Activated B cell treated with CpG ODN at 0.5 μM for 24 hours (primary cell): ENCODE measurements around the gene RBM6. TPM values are rescaled to one million over a fixed set of nuclear protein-coding genes. Genes with fewer than 3 reads are reported as not detected.

ENCODE experiments used
- ATAC-seq: fragments of 200-7000 bp; cut with Tn5 transposase; one replicate; pipeline ENCODE4 v1.10.0; 2021; ENCODE audit warnings: low read depth, mild to moderate bottlenecking, moderate library complexity
- CTCF ChIA-PET: fragments of 350-600 bp; sonication (Branson Sonifier 250); formaldehyde crosslinking; loops from one replicate; lab custom pipeline; 2021; ENCODE audit warnings: antibody characterized with exemption; lab: Charles Lee
- POLR2A ChIA-PET: fragments of 350-600 bp; sonication (Branson Sonifier 250); formaldehyde crosslinking; loops from one replicate; lab custom pipeline; 2021; ENCODE audit warnings: antibody characterized with exemption; lab: Charles Lee
- DNase-seq: peaks from one replicate; pipeline ENCODE4 v3.0.0; 2022
- H3K27ac Mint-ChIP-seq: one replicate; pipeline ENCODE4 v1.8.0; 2020; ENCODE audit warnings: mixed read lengths
- H3K27me3 Mint-ChIP-seq: one replicate; pipeline ENCODE4 v1.8.0; 2021; ENCODE audit warnings: mixed read lengths
- H3K36me3 Mint-ChIP-seq: one replicate; pipeline ENCODE4 v1.8.0; 2021; ENCODE audit warnings: low read depth, mixed read lengths
- H3K4me1 Mint-ChIP-seq: one replicate; pipeline ENCODE4 v1.8.0; 2021; ENCODE audit warnings: mixed read lengths
- H3K4me3 Mint-ChIP-seq: one replicate; pipeline ENCODE4 v1.8.0; 2020; ENCODE audit warnings: mild to moderate bottlenecking, mixed read lengths
- H3K9me3 Mint-ChIP-seq: one replicate; pipeline ENCODE4 v1.8.0; 2020; ENCODE audit warnings: mixed read lengths
- CTCF ChIP-seq: fragments of 200-600 bp; IDR thresholded peaks from one replicate; pipeline ENCODE4 v1.8.0; 2022; ENCODE audit warnings: antibody characterized with exemption, mild to moderate bottlenecking
- intact Hi-C: fragments of 100-400 bp; cut with micrococcal nuclease; formaldehyde crosslinking; loops from one replicate; pipeline ENCODE4 v1.15.1; 2024
- total RNA-seq: library from RNA; stranded (reverse); gene quantifications from 2 replicates; pipeline ENCODE4 v1.2.3, GENCODE V29; 2022

The RBM6 gene
- total RNA-seq, 1 donor from 2014 or later = 172 TPM

DNA sequence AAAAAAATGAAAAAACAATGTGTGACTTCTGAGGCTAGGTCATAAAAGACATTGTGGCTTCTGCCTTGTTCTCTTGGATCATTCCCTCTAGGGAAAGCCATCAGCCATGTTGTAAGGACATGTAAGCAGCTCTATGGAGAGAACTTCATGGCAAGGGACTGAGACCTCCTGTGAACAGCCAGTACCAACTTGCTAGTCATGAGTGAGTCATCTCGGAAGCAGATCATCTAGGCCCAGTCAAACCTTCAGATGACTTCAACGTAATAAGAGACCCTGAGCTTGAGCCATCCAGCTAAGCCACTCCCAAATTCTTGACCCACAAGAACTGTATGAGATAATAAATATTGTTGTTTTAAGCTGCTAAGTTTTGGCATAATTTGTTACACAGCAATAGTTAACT lies 15.3 kb upstream of the RBM6 start:
- H3K27ac Mint-ChIP-seq = no peak overlapping the region
- no peaks in the 10 kb centered on the region for H3K27me3 Mint-ChIP-seq
- H3K9me3 Mint-ChIP-seq = no peaks in the 10 kb centered on the region
- H3K4me3 Mint-ChIP-seq = no peak overlapping the region
- intact Hi-C loops = loop anchor here (5.0 kb wide), 1 partner anchor 497 kb away; the partner anchor contains the start of gene NICN1
- CTCF ChIA-PET = no interaction called here
- DNase-seq (no peak), ATAC-seq (no peak)
- no peak for TF ChIP-seq CTCF
- H3K36me3 Mint-ChIP-seq = peaks cover 4% of the 10 kb centered on the region
- peaks cover 11% of the 10 kb centered on the region for H3K4me1 Mint-ChIP-seq
- POLR2A ChIA-PET = no interaction called here

- H3K9me3 Mint-ChIP-seq = no peaks in the 10 kb centered on the region
- no peaks in the 10 kb centered on the region for H3K27me3 Mint-ChIP-seq
- H3K27ac Mint-ChIP-seq = no peak overlapping the region
- CTCF ChIA-PET = no interaction called here
- H3K4me3 Mint-ChIP-seq = no peak overlapping the region
- no peaks in the 10 kb centered on the region for H3K36me3 Mint-ChIP-seq
- intact Hi-C loops = loop anchor here (5.0 kb wide), 1 partner anchor 498 kb away; the partner anchor contains the start of gene NICN1
- ATAC-seq (no peak), DNase-seq (no peak)
- POLR2A ChIA-PET = no interaction called here
- no peak for TF ChIP-seq CTCF
- H3K4me1 Mint-ChIP-seq = peaks cover 16% of the 10 kb centered on the region
Observed at GRCh38 chr3:49925485-49925884, 14.5 kb upstream of the RBM6 start.

- DNase-seq = no peak
- H3K27ac Mint-ChIP-seq = no peak overlapping the region
- no peaks in the 10 kb centered on the region for H3K9me3 Mint-ChIP-seq
- no peaks in the 10 kb centered on the region for H3K36me3 Mint-ChIP-seq
- H3K27me3 Mint-ChIP-seq = no peaks in the 10 kb centered on the region
- H3K4me3 Mint-ChIP-seq = no peak overlapping the region
- no peak for ATAC-seq
- H3K4me1 Mint-ChIP-seq = peaks cover 16% of the 10 kb centered on the region
- intact Hi-C loops = loop anchor here (5.0 kb wide), 1 partner anchor 499 kb away; the partner anchor contains the start of gene NICN1
- ChIA-PET CTCF (no interaction called here), POLR2A (no interaction called here)
- no peak for TF ChIP-seq CTCF
Observed at GRCh38 chr3:49926117-49926728, 13.7 kb upstream of the RBM6 start.

DNA sequence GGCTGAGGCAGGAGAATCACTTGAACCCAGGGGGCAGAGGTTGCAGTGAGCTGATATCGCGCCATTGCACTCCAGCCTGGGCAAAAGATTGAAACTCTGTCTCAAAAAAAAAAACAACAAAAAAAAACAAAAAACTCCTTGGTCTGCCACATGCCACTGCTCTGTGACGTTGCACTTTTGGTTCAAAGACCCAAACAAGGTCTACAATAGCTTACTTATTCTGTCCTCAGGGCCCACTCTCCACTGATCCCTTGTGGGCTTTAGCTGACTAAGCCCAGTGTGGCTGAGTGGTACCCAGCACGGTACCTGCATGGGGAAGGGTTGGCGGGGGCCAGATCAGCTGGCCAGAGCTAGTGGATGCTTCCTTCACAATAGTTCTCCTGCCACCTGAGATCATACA lies 12.2 kb upstream of the RBM6 start:
- Mint-ChIP-seq H3K27ac (no peak overlapping the region), H3K9me3 (no peaks in the 10 kb centered on the region), H3K4me1 (peaks cover 16% of the 10 kb centered on the region), H3K4me3 (no peak overlapping the region), H3K36me3 (no peaks in the 10 kb centered on the region), H3K27me3 (no peaks in the 10 kb centered on the region)
- ATAC-seq (no peak), DNase-seq (no peak)
- POLR2A ChIA-PET = interaction anchor here (0.6 to 4.2 kb wide), 5 partner anchors 12 to 235 kb away, joined by 3 to 72 read pairs (median 5); partner anchors contain the start of gene RBM6
- intact Hi-C loops = loop anchor here (2.0 to 5.0 kb wide), 4 partner anchors 19 to 1371 kb away; partner anchors contain the start of genes NICN1, PFKFB4 and TRAIP
- CTCF ChIA-PET = interaction anchor here (1.5 to 1.7 kb wide), 2 partner anchors 11 to 388 kb away, joined by 4 read pairs; no protein-coding TSS in a partner anchor
- no peak for TF ChIP-seq CTCF

DNA sequence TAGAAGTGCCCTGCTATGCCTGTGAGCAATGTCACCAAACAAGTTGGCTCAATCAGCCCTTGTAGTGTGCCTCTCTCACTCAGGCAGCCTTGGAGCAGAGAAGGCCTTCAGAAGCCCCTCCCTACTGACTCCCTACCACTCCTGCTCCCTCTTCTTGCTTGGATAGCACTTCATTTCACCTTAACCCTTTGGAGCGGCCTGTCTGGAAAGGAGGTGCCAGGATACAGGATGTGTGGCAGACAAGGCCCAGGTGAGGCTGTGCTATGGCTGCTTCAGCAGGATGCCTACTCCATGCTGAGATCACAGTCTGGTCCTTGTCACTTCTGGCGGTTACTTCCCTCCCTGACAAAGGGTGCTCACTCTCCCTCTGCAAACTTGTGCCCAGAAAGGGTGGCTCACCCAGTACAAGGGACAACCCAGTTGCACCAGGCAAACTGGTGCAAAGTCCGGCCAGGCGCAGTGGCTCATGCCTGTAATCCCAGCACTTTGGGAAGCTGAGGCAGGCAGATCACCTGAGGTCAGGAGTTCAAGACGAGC lies 11.4 kb upstream of the RBM6 start:
- no peaks in the 10 kb centered on the region for H3K36me3 Mint-ChIP-seq
- H3K4me1 Mint-ChIP-seq = peaks cover 16% of the 10 kb centered on the region
- no peak for TF ChIP-seq CTCF
- intact Hi-C loops = loop anchor here (1.0 to 5.0 kb wide), 6 partner anchors 11 to 1372 kb away; partner anchors contain the start of genes NICN1, PFKFB4 and TRAIP
- DNase-seq (no peak), ATAC-seq (no peak)
- ChIA-PET POLR2A (interaction anchor here (0.6 to 4.2 kb wide), 5 partner anchors 11 to 236 kb away, joined by 3 to 72 read pairs (median 5); partner anchors contain the start of gene RBM6), CTCF (interaction anchor here (1.4 to 1.7 kb wide), 3 partner anchors 11 to 389 kb away, joined by 4 to 5 read pairs (median 4); no protein-coding TSS in a partner anchor)
- H3K9me3 Mint-ChIP-seq = no peaks in the 10 kb centered on the region
- H3K4me3 Mint-ChIP-seq = peak overlapping the region; percentile 86
- H3K27me3 Mint-ChIP-seq = no peaks in the 10 kb centered on the region
- H3K27ac Mint-ChIP-seq = no peak overlapping the region
